Left ventricle myocardium superior (tissue), 1 donor: ENCODE measurements around the gene SLC43A2. TPM values are rescaled to one million over a fixed set of nuclear protein-coding genes. Genes with fewer than 3 reads are reported as not detected.

Experiments
- ATAC-seq: fragments of 200-7000 bp; cut with Tn5 transposase; one replicate; pipeline ENCODE4 v1.9.1; 2020; ENCODE audit warnings: mild to moderate bottlenecking, moderate library complexity
- DNase-seq: peaks from one replicate; pipeline ENCODE4 v3.0.0-alpha.2; 2020
- intact Hi-C: fragments of 100-400 bp; cut with micrococcal nuclease; formaldehyde crosslinking; loops from one replicate; pipeline ENCODE4 v1.11.0; 2022
- total RNA-seq: library from RNA; stranded (reverse); fragmentation: NEBNext Ultra II Directional; extraction: Animal tissue kit (Norgen Biotek cat#: 25700); gene quantifications from one replicate; pipeline ENCODE4 v1.2.1, GENCODE V29; 2021
- donor health status: DM: no; HTN: yes; CAD: no; lungs with severe emphysema.

SLC43A2 gene
- total RNA-seq, 1 donor from 2014 or later = 3.1 TPM

GRCh38 chr17:1645207-1646171 lies 16.9 kb upstream of the SLC43A2 start, which contains the start of gene SCARF1:
Gene SCARF1 (minus strand): TSS chr17:1645732. CDS start chr17:1645697, 35 bp downstream.
- DNase-seq (peak; percentile 81), ATAC-seq (no peak)
- intact Hi-C loops = no loop called here

GRCh38 chr17:1644493-1645206 lies 16.0 kb upstream of the SLC43A2 start:
- DNase-seq (no peak), ATAC-seq (no peak)
- intact Hi-C loops = no loop called here

GRCh38 chr17:1643999-1644492 lies 15.4 kb upstream of the SLC43A2 start:
- intact Hi-C loops = no loop called here
- ATAC-seq (peak; percentile 1), DNase-seq (no peak)

GRCh38 chr17:1643293-1643998 lies 14.8 kb upstream of the SLC43A2 start:
- intact Hi-C loops = no loop called here
- ATAC-seq (peak; percentile 4), DNase-seq (peak; percentile 56)

- ATAC-seq (no peak), DNase-seq (no peak)
- intact Hi-C loops = no loop called here
Measured at GRCh38 chr17:1641065-1641403, 12.4 kb upstream of the SLC43A2 start.

GRCh38 chr17:1640329-1641064 lies 11.9 kb upstream of the SLC43A2 start:
- peak; percentile 65 for DNase-seq
- intact Hi-C loops = no loop called here

GRCh38 chr17:1639549-1640180 lies 11.0 kb upstream of the SLC43A2 start:
- ATAC-seq = no peak
- DNase-seq = no peak

More at GRCh38 chr17:1640329-1641064, 11.9 kb upstream of the SLC43A2 start:
- peak; percentile 50 for ATAC-seq

GRCh38 chr17:1638624-1639300 lies 10.1 kb upstream of the SLC43A2 start:
- ATAC-seq (no peak), DNase-seq (no peak)
- intact Hi-C loops = no loop called here

More at GRCh38 chr17:1639549-1640180, 11.0 kb upstream of the SLC43A2 start:
- intact Hi-C loops = no loop called here

GRCh38 chr17:1638171-1638590 lies 9.5 kb upstream of the SLC43A2 start:
- intact Hi-C loops = no loop called here
- no peak for DNase-seq

GRCh38 chr17:1636732-1637285 lies 8.2 kb upstream of the SLC43A2 start:
- intact Hi-C loops = no loop called here
- ATAC-seq (no peak), DNase-seq (no peak)

More at GRCh38 chr17:1638171-1638590, 9.5 kb upstream of the SLC43A2 start:
- ATAC-seq = no peak

- DNase-seq (no peak), ATAC-seq (peak; percentile 4)
- intact Hi-C loops = no loop called here
Measured at GRCh38 chr17:1635675-1636465, 7.2 kb upstream of the SLC43A2 start.

GRCh38 chr17:1634841-1635650 lies 6.4 kb upstream of the SLC43A2 start:
- intact Hi-C loops = no loop called here
- DNase-seq (no peak), ATAC-seq (no peak)

GRCh38 chr17:1630662-1631061 lies 2.0 kb upstream of the SLC43A2 start:
- ATAC-seq = no peak
- intact Hi-C loops = no loop called here
- no peak for DNase-seq

GRCh38 chr17:1629504-1630310 lies 1.1 kb upstream of the SLC43A2 start:
- ATAC-seq = peak; percentile 6
- intact Hi-C loops = loop anchor here (5.0 kb wide), 1 partner anchor 52 kb away; no protein-coding TSS in a partner anchor
- DNase-seq = peak; percentile 68
